GM18858 (cell line): ENCODE data around the gene PDYN.
"Not testable (repeated sequence)": the region's sequence is repeated elsewhere in the genome, so short reads cannot be mapped to it uniquely, and the experiment has no call there.

Source experiments
- ATAC-seq: cut with Tn5 transposase; IDR thresholded peaks from one replicate; pipeline ENCODE4 v1.9.1; 2021; ENCODE audit not compliant: unreplicated experiment

The PDYN gene

GRCh38 chr20:1993986-1994385 lies at the start of gene PDYN:
TSS of gene PDYN (minus strand) at chr20:1994058. CDS start at chr20:1983084, 10,974 bp downstream.
- ATAC-seq: no peak

DNA sequence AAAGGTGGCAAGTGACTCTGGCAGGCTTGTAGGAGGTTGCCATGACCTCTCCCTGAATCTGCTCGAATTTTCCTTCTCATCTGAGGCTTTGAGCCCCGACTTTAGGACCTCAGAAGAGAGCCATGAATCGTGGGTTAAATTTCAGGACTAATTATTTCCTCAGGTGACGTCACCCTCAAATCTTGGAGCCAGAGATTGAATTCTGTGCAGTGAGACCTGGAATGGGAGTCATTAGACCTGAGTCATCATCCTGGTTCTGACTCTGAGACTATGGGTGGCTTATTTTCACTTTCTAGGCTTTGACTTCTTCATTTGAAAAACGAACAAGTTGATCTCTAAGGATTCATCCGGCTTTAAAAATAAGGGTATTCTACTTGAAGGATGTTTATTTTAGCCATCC lies 48.5 kb upstream of the PDYN start:
- ATAC-seq: no peak

DNA sequence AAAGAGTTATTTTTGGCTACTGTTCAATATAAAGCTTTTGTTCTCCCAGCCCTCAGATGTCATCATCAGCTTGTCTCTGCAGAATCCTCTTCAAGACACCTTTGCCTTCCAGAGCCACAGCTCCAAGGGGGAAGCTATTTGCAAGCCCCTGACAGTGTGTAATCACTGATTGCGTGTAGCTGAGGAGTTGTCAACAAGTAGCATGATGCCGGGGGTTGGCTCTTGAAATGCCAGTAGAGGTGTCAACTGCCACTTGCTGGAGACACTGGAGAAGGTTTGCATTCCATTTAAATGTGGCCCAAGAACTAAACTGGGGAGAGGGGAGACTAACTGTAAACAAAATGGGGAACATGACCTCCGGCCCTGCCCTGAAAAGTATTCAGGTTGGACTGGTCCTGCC lies 44.3 kb upstream of the PDYN start:
- no peak for ATAC-seq

DNA sequence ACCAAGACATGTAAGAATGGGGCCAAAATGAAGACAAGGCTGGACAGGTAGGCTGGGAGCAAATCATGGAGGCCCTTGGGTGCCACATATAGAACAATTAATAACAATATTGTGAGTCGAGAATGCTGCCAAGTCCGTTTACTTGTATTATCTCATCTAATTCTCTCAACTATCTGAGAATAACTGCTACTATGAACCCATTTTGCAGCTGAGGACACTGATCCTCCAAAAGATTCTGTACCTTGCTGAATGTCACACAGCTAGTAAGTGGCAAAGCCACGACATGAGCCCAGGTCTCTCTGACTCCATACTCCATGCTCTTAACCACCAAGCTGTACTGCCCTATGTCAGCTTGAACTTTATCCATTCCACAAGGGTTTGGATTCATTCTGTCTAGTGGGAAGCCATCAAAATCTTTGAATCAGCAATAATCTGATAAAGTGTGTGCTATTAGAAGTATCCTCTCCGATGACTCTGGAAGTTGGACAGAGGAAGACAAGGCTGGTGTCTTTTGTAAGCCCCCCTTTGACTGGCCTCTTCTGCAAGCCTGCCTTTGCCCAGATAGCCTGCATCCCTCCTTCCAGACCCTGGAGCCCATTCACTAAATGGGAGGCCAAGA lies 43.5 kb upstream of the PDYN start:
- no peak for ATAC-seq

GRCh38 chr20:2036357-2036756 lies 42.5 kb upstream of the PDYN start:
- ATAC-seq: not testable (repeated sequence)

DNA sequence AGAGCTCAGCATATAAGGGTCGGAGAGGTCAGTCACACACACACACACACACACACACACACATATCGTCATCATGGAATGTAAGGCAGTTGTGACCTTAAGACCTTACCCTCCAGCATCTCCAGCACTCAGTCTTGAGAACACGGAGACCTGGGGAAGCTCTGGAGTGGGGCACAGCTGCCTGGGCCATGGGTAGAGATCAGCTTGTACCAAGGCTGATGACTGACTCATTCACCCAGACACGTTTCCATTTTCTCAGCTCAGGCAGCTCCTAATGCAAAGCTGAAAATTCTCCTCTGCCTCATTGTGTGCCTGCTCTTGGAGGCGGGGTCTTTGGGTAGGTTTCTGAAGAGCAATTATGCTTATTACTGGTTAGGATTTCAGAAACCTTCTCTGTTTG lies 38.3 kb upstream of the PDYN start:
- ATAC-seq: no peak

DNA sequence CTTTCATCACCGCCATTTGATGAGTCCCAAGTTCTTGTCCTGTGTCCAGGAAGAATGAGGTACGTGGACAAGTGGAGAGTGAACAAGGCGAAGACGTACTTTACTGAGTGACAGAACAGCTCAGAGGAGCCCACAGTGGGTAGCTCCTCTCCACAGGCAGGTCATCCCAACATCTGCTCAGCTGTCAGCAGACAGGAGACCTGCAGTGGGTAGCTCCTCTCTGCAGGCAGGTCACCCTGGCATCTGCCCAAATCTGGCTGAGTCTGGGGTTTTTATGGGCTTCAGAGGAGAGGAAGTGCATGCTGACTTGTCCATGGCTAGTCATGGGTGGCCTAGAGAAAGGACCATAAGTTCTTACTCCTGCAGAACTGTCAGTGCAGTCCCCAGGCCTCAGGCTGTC lies 32.7 kb upstream of the PDYN start:
- no peak for ATAC-seq

GRCh38 chr20:2026004-2026403 lies 32.1 kb upstream of the PDYN start:
- ATAC-seq: no peak

GRCh38 chr20:2023151-2023550 lies 29.3 kb upstream of the PDYN start:
- ATAC-seq: no peak

DNA sequence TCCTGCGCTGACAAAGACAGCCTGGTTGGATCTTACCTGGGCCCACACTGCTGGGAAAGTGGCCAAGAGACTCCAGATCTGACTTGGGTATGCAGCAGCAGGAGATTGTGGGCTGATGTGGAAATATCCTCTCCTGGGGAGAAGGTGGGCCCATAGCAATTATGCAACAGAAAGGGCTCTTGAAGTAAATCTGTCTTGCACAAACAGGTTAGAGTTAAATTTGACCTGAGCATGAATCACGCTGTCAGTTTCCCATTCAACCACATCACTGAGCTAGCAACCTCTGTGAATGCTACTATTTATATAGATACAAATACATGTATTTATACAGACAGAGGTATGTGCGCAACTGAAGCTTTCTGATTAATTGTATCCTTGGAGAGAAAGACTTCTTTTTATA lies 28.3 kb upstream of the PDYN start:
- no peak for ATAC-seq

DNA sequence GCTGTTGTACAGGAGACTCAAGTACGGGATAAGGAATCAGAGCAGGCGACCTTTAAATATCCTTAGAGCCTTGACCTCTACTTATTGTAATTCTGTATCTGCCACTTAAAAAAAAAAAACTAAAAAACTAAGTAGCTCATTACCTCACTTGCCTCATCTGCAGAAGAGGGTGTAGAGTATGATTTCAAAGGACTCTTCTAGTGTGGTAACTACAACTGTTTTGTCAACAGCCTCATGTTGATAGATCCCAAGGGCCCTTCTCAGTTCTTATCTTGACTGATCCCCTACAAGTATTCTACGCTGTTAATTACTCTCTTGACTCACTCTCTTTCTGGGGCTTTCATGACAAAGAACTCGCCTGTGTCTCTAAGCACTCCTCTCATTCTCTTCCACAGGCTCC lies 16.7 kb upstream of the PDYN start:
- no peak for ATAC-seq

DNA sequence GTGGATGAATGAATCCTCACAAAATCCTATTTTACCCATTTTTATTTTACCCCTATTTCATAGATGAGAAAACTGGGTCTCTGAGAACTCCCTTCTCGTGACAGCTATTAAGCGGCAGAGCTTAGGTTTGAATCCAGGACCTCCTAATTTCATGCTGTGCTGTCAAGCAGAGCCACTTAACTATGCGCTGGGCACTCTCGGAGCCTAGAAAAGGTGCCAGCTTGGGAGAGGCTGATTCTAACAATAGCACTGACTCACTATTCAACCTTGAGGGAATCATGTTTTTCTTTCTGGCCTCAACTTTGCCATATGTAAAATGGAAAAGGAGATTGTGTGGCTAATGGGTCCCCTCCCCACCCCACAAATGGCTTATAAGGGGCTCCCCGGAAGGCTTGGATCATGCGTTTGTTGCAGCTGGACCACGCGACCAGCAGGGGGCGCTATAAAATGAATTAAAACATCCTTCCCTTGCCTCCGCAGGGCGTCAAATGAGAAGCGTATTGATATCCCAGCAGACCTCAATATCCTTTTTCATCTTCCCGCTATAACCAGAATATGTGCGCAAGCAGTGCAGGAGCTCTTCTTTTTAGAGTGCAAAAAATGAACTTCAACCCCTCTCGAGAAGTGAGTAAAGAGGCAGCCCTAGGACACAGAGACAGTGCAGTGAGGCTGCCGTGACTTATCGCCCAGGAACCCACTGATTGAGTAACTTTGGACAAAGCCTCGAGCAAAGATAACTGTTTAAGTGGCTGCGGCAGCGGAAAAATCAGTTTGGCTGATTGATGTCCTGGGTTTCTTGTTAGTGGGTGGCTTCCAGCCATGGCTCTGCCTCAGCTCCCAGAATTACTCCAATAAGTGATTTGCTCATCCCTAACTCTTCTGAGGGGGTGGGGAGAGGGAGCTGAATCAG lies 12.8 kb upstream of the PDYN start:
- ATAC-seq: no peak

DNA sequence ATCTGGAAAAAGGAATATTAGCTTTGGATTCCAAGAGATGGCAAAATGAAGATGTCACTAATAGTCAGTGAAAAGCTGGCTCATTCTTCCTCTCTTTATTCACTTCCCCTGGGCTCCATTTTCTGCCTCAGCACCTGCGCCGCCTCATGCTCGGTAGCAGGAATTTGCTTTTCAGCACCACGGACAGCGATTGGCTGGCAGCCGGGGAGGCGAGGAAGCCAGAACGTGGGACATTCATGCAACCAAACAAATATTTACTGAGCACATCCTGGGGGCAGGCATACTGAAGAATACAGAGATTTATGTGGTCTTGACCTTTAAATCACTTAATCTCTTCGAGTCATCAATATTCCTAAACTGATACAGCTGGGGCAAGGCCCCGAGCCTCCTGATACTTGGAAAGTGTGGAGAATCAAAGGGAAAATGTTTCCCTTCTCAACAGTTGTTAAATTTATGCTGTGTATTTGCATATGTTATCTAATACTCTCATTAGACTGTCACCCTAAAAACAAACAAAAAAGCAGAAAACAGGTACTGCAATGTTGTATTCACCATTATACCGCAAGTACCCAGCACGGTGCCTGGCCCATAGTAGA lies 12.1 kb upstream of the PDYN start:
- no peak for ATAC-seq

DNA sequence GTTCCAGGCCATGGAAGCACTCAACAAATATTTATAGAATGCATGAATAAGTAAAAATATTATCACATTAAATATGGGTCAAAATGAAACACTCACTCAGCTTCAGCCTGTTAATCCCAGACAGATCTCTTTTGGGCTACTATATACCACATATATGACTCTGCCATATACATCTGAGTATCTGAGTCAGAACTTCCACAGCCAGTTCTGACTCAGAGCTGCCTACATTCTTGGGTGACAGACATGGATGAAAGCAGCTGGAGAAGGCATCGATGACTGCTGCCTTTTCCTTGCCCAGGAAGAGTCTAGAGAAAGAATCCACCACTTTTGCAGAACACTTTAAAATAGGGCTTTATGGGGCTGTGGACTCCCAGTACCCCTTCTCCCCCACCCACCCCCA lies 11.5 kb upstream of the PDYN start:
- no peak for ATAC-seq

DNA sequence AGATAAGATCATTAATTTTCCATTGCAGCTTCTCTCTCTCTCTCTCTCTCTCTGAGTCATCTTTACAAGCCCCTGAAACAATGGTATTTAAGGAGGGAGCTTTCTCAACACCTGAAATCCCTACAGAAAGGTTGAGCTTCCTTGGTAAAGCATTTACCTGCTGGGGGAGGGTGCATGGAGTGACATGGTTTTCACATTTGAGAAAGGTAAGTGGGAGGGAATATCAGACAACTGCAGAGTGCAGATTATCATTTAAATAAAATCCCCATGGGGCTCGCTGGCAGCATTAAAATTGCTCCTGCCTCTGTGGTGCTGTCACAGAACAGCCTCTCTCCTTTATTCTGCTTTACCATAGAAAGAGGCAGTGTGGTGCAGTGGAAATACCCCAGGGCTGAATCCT lies 10.3 kb upstream of the PDYN start:
- no peak for ATAC-seq

DNA sequence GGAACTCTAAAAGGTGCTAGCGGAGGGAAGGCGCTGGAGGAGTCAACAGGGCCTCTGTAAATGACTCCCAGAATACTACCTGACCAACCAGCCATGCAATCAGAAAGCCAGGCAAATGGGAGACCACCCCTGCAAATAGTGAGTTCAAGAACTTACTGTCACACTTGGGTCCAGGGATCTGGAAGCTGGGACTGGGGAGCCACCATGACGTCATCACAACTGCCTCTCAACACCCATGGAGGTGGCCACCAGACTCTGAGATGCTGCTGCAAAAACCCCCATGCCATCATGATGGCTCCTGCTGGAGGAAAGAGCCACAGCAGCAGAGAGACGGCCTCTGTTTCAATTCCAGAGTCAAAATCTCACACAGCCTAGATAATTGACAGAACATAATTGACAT lies 8.5 kb upstream of the PDYN start:
- no peak for ATAC-seq

GRCh38 chr20:2001119-2001518 lies 7.3 kb upstream of the PDYN start:
- ATAC-seq: no peak

DNA sequence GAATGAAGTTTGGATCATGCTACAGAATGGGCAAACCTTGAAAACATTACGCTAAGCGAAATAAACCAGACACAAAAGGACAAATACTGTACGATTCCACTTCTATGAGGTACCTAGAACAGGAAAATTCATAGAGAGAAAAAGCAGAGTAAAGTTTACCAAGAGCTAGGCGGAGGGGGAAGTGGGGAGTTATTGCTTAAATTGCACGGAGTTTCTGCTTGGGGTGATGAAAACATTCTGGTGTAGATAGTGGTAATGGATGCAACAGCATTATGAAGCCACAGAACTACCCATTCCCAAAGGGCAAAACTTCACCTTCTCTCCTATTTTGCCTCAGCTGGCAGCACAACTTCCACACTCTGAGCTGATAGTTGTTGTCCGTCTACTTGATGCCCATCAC lies 6.4 kb upstream of the PDYN start:
- ATAC-seq: no peak

DNA sequence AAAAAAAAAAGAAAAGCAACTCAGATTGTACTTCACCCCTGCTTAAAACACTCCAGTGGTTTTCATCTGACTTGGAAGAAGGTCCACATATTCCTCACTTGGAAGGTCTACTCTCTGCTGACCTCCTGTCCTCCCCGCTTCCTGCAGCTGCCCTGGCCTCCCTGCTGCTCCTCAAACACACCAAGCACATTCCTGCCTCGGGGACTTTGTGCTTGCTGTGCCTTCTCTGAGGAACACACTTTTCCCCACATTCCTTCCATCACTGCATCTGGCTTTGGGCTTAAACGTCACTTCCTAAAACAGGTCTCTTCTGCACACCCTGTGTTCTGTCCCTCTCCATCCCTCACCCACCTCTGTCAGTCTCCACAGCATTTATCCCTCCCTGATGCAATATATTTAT lies 4.9 kb upstream of the PDYN start:
- no peak for ATAC-seq

DNA sequence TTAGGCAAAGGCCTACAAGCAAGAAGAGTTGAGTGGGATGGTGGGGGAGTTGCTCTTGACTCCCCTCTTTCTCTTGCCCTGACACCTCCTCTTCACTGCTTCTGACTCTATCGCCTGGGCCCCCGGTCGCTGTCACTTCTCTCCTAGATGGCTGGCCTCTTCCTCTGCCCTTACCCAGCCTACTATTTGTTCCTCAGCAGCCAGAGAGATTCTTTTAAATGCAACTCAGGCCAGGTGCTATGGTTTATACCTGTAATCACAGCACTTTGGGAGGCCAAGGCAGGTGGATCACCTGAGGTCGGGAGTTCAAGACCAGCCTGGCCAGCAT lies 4.3 kb upstream of the PDYN start:
- no peak for ATAC-seq

DNA sequence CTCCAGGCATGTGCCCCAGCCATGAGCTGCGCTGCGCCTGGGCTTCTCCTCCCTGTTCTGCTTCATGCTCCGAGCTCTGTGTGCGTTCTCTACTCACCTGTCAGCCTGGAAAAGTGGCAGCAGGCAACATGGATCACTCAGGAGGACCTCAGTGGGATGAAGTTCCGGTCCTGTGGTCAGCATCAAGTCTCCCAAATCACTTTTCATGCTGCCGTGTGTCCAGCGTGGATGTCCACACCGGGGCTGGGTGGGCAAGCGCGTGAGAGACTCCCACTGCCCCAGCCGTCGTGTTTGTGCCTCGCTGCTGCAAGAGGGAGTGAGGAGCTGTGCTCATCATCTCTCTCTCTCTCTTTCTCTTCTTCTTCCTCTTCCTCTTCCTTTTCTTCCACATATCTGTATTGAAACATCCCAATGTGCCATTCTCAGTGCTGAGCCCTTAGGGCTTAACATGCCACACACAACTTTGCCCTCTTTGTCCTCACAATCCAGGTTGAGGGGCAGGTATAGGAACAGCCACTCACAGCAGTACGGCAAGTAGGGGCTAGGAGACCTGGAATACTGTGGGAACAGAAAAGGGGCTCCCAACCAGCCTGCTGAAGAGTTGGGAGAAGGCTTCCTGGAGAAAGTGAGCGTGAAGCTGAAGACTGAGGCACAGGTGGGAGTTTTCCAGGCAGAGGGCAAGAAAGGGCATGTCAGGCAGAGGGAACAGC lies 3.8 kb upstream of the PDYN start:
- ATAC-seq: no peak
